Loucy (cell line): ENCODE results near the gene KLRD1.

Experiments
- H2AFZ ChIP-seq: fragments of 200-600 bp; sonication (generic); 2 replicates; pipeline ENCODE4 v1.6.0; 2016; ENCODE audit warnings: antibody characterized with exemption, mild to moderate bottlenecking, low read length, moderate library complexity
- H3F3A ChIP-seq: fragments of 200-600 bp; 2 replicates; pipeline ENCODE4 v1.6.0; 2016; ENCODE audit warnings: antibody characterized with exemption, low read depth, mild to moderate bottlenecking
- H3K27me3 ChIP-seq: fragments of 200-600 bp; sonication (generic); 2 replicates; pipeline ENCODE4 v1.6.1; 2014; ENCODE audit warnings: low read length, mild to moderate bottlenecking; ENCODE audit not compliant: insufficient read depth, poor library complexity, severe bottlenecking
- H3K36me3 ChIP-seq: fragments of 200-600 bp; sonication (generic); 2 replicates; pipeline ENCODE4 v1.6.1; 2016; ENCODE audit warnings: low read length; ENCODE audit not compliant: insufficient read depth
- H3K4me1 ChIP-seq: fragments of 200-600 bp; sonication (generic); 2 replicates; pipeline ENCODE4 v1.5.1; 2014; ENCODE audit warnings: low read length, mild to moderate bottlenecking; ENCODE audit not compliant: insufficient read depth, poor library complexity, severe bottlenecking
- H3K4me2 ChIP-seq: fragments of 200-600 bp; sonication (generic); 2 replicates; pipeline ENCODE4 v1.6.0; 2014; ENCODE audit warnings: antibody characterized with exemption, low read length, low read depth, mild to moderate bottlenecking; ENCODE audit not compliant: poor library complexity, severe bottlenecking
- H3K4me3 ChIP-seq: fragments of 200-600 bp; sonication (generic); 2 replicates; pipeline ENCODE4 v1.5.1; 2014; ENCODE audit warnings: low read length, mild to moderate bottlenecking, mixed read lengths; ENCODE audit not compliant: poor library complexity, severe bottlenecking
- H3K79me2 ChIP-seq: fragments of 200-600 bp; sonication (generic); 2 replicates; pipeline ENCODE4 v1.6.1; 2014; ENCODE audit warnings: low read length; ENCODE audit not compliant: insufficient read depth
- H3K9ac ChIP-seq: fragments of 200-600 bp; sonication (generic); 2 replicates; pipeline ENCODE4 v1.6.0; 2014; ENCODE audit warnings: mild to moderate bottlenecking, low read depth, low read length, moderate library complexity; ENCODE audit not compliant: poor library complexity, severe bottlenecking
- H3K9me2 ChIP-seq: fragments of 200-600 bp; sonication (generic); replicated peaks from 2 replicates; pipeline ENCODE4 v1.6.1; 2016; ENCODE audit warnings: low read depth, low read length, mixed read lengths
- H3K9me3 ChIP-seq: fragments of 200-600 bp; sonication (generic); 2 replicates; pipeline ENCODE4 v1.6.1; 2014; ENCODE audit warnings: mild to moderate bottlenecking, antibody characterized with exemption, low read length, low read depth; ENCODE audit not compliant: insufficient read depth
- H4K20me1 ChIP-seq: fragments of 200-600 bp; sonication (generic); 2 replicates; pipeline ENCODE4 v1.6.0; 2014; ENCODE audit warnings: antibody characterized with exemption, low read length, mild to moderate bottlenecking; ENCODE audit not compliant: insufficient read depth, poor library complexity, severe bottlenecking
- CTCF ChIP-seq: fragments of 200-600 bp; sonication (generic); conservative IDR thresholded peaks from 2 replicates; pipeline ENCODE4 v1.5.1; 2014; ENCODE audit warnings: mild to moderate bottlenecking, antibody characterized with exemption, low read length
- EZH2phosphoT487 ChIP-seq: fragments of 200-600 bp; IDR thresholded peaks from 2 replicates; pipeline ENCODE4 v1.6.1; 2018; ENCODE audit warnings: antibody characterized with exemption, mild to moderate bottlenecking, moderate library complexity, borderline replicate concordance

Gene KLRD1

DNA sequence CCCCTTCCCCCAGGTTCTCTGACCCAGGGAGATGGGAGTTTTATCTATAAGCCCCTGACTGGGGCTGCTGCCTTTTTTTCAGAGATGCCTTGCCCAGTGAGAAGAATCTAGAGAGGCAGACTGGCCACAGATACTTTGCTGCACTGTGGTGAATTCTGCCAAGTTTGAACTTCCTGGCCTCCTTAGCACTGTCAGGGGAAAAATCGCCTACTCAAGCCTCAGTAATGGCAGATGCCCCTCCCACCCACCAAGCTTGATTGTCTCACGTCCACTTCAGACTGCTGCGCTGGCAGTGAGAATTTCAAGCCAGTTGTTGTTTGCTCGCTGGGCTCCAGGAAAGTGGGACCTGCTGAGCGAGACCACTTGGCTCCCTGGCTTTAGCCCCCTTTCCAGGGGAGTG is 50.5 kb downstream of the KLRD1 start:
- no peaks in the 10 kb centered on the region for H3K27me3 ChIP-seq
- no peak overlapping the region for H3K4me3 ChIP-seq
- H3K4me2 ChIP-seq, result peak overlapping the region; percentile 38
- no peaks in the 10 kb centered on the region for H3K9me2 ChIP-seq
- no peaks in the 10 kb centered on the region for H3K9me3 ChIP-seq
- peaks cover 35% of the 10 kb centered on the region for H3K4me1 ChIP-seq
- TF ChIP-seq CTCF, result no peak
- TF ChIP-seq EZH2phosphoT487, result no peak
- H3K9ac ChIP-seq, result peak overlapping the region; percentile 50
- H3K79me2 ChIP-seq, result no peaks in the 10 kb centered on the region
- H3K36me3 ChIP-seq, result no peaks in the 10 kb centered on the region
- H3F3A ChIP-seq, result no peaks in the 10 kb centered on the region
- no peak overlapping the region for H2AFZ ChIP-seq
- no peaks in the 10 kb centered on the region for H4K20me1 ChIP-seq

GRCh38 chr12:10358969-10359368 is 51.3 kb downstream of the KLRD1 start:
- peak overlapping the region; percentile 38 for H3K4me2 ChIP-seq
- no peaks in the 10 kb centered on the region for H3K9me2 ChIP-seq
- H2AFZ ChIP-seq, result 0 out of 2 replicates have a peak overlapping the region, but pooled peaks have one; percentile 45
- H4K20me1 ChIP-seq, result no peaks in the 10 kb centered on the region
- no peaks in the 10 kb centered on the region for H3K79me2 ChIP-seq
- H3K9me3 ChIP-seq, result no peaks in the 10 kb centered on the region
- peak overlapping the region; percentile 28 for H3K4me3 ChIP-seq
- H3K9ac ChIP-seq, result peak overlapping the region; percentile 50
- H3K36me3 ChIP-seq, result no peaks in the 10 kb centered on the region
- TF ChIP-seq EZH2phosphoT487 (no peak), CTCF (no peak)
- no peaks in the 10 kb centered on the region for H3K27me3 ChIP-seq
- peaks cover 43% of the 10 kb centered on the region for H3K4me1 ChIP-seq
- H3F3A ChIP-seq, result no peaks in the 10 kb centered on the region

GRCh38 chr12:10361084-10361483 is 53.4 kb downstream of the KLRD1 start:
- Histone ChIP-seq H4K20me1 (no peaks in the 10 kb centered on the region), H3K79me2 (no peaks in the 10 kb centered on the region), H3K36me3 (no peaks in the 10 kb centered on the region), H3K4me3 (peak overlapping the region; percentile 46), H3K27me3 (no peaks in the 10 kb centered on the region), H3F3A (no peaks in the 10 kb centered on the region), H3K4me2 (peak overlapping the region; percentile 73), H3K9ac (peak overlapping the region; percentile 89), H3K9me3 (no peaks in the 10 kb centered on the region), H2AFZ (peak overlapping the region; percentile 27; the same call in 1 of the 2 replicates), H3K9me2 (no peaks in the 10 kb centered on the region), H3K4me1 (peaks cover 50% of the 10 kb centered on the region)
- TF ChIP-seq EZH2phosphoT487 (no peak), CTCF (no peak)
